ENCODE measurements around the gene EHBP1L1.

The EHBP1L1 gene

DNA sequence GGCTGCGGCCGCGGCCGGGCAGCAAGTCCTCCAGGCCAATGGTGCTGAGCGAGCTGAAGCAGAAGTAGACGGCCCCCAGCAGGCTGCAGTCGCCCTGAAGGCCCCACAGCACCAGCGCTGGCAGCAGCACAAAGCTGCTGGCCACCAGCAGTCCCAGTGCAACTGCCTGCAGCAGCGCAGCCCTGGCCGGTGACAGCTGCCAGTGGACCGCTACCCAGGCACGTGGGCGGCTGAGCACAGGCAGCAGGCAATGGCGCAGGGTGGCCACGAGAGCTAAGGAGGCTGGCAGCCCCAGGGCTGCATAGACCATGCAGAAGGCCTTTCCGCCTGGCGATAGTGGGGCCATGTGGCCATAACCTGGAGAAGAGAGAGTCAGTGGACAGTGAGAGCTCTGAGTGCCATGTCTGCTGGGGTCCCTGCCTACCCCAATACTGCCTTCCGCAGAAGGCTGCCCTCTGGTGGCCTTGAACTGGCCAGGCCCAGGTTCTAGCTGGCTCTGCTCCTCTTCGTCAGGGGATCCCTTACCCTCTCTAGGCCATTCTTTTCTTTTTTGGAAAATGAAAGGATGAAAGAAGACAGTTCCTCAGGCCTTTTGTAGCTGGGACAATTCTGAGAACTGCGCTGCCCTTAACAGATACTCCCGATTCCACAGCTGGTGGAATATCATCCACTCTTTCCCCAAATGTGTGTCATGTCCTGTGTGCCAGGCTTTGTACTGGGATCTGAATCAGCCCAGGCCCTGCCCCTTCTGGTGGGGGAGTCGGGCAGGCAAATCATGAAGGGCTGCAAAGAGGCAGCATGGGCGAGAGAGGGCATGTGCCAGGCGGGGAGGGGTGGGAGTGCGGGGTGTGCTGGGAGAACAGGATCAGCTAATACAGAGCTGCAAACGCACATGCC is 17.9 kb downstream of the EHBP1L1 start:
- DNase-seq (ENCODE audit: low spot score) = peak; percentile 72

GRCh38 chr11:65595131-65595530 is 19.3 kb downstream of the EHBP1L1 start:
- DNase-seq (ENCODE audit: low spot score) = no peak

DNA sequence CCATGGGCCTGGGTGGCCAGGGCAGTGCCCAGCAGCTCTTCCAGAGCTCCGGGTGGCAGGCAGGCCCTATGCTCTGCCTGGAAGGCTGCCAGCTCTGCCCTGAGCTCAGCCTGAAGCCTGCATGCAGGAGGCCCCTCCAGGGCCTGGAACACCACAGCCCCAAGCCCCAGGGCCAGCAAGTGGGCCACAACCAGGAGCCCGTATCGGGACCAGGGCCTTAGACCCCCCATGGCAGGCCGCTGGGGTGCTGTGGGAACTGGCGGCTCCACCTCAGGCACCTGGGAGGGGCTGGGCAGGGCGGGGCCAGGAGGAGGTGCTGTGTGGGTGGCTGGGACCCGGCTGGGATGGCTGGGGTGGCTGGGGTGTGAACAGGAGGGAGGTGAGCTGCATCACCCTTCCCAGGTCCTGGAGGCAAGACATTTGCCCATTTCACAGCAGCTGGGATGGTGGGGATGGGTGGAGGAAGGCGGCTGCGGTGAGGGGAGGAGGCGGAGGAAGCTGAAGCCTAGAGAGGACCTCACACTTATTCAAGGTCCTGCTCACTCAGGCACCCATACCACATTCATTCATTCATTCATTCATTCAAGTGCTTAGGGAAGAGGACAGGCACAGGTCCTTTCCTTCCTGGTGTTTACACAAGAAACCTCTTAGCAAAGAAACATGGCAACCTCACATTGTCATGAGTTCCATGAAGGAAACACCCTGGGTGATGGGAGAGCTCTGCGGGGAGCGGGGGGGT is 19.9 kb downstream of the EHBP1L1 start, which contains the start of gene KCNK7:
Gene KCNK7 (minus strand): TSS at position 258 of the 739 bp plus-strand sequence. CDS start 28 bp downstream, at position 230.
- no peak for DNase-seq (ENCODE audit: low spot score)

DNA sequence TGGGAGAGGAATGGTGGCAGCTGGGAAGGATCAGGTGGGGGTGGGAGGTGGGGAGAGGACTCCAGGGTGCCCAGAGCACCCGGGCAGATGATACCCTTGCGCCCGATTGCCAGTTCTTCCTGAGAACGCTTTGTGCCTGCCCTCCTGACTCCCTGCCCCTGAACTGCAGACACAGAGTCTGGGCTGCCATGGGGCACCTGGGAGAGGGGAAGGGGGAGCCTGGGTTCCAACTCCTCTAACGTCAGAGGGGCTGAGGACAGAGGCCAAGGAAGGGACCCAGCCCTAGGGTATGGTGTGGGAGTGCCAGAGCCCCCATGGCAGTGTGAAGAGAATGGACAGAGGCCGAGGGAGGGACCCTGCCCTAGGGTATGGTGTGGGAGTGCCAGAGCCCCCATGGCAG is 20.7 kb downstream of the EHBP1L1 start:
- DNase-seq (ENCODE audit: low spot score) = no peak

DNA sequence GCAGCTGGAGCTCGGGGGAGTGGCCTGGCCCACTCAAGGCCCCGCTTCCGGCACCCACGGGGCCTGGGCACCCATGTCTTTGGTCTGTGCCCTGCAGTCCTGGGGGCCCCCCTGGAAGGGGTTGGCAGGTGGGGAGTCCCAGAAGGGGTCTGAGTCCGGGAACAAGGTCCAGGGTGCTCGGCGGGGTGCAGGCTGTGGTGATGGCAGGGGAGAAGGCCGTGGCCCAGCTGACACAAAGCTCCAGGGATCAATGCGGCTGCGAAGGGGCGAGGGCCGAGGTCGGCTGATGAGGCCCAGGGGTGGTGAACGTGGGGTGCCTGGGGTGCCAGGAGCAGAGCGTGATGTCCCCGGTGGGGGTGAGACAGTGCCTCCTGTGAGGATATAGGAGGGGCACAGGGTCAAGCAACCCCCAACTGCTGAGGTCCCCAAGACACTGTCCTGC is 22.4 kb downstream of the EHBP1L1 start:
- no peak for DNase-seq (ENCODE audit: low spot score)

DNA sequence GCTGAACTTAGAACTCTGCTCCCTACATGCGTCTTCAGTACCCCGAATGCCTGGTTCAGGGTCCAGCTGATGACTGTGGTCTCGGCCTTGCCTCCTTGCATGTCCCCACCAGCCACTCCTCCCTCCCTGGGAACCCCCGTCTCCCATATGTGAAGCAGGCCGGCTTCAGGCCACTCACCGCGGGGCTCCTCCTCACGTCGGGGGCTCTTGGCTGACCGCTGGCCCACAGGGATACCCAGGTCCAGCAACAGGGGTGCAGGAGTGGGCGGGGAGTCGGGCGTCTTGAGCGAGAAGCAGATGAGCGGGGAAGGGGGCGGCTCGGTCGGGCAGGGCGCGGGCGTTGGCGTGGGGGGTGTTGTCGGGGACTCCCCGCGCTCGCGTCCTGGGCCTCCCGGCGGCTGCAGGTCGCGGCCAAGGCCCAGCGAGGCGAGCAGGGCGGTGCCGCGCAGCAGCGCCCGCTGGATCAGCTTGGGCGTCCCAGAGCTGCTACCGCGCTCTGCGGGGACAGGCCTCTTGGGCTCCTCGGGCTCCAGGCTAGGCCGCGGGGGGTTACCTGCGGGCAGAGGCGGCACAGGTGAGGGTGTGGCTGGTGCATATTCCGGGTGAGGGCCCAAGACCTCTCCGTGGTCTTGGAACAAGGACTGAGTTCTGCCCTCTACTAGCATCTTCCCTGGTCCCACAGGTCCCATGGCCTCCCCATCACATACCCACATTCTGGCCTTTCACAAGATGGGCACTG is 23.5 kb downstream of the EHBP1L1 start:
- no peak for DNase-seq (ENCODE audit: low spot score)

GRCh38 chr11:65599955-65600246 is 24.0 kb downstream of the EHBP1L1 start:
- DNase-seq (ENCODE audit: low spot score) = no peak

- DNase-seq (ENCODE audit: low spot score) = no peak
These were observed 28.4 kb downstream of the EHBP1L1 start for GRCh38 chr11:65604258-65604657.

DNA sequence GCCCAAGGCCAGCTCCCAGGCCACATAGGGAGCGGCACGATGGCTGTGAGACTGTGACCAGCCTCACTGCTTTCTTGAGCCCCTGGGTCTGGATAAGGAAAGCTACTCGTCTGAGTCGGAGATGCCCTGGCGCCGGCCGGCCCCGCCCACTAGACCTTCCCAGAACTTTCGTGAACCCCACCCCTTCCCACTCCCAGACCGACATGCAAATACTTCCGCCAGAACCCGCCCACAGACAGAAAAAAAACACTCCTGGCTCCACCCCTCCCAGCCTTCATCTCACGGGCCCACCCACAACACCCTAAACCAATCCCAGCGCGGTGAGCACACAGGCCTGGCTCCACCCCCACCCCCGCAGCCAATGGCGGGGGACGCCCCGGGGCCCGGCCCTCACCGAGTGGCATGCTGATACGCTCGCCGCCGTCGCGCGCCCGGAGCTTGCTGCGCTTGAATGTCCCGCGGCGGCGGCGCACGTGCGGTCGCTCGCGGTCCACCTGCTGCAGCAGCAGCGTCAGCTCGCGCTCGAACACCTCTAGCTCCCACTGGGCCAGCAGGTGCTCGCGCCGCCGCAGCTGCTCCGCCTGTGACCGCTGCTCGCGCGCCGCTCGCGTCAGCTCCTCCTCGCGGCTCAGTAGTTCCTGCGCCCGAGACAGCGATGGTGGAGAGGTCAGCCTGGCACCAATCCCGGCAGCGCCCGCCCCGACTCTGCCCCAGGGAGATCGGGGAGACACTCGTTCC is 31.2 kb downstream of the EHBP1L1 start:
- DNase-seq (ENCODE audit: low spot score) = peak; percentile 99

GRCh38 chr11:65607614-65608426 is 32.0 kb downstream of the EHBP1L1 start:
- DNase-seq (ENCODE audit: low spot score) = no peak

- DNase-seq (ENCODE audit: low spot score) = no peak
These were observed 33.4 kb downstream of the EHBP1L1 start for GRCh38 chr11:65609229-65609628.

- no peak for DNase-seq (ENCODE audit: low spot score)
These were observed 33.8 kb downstream of the EHBP1L1 start for GRCh38 chr11:65609665-65610064.

DNA sequence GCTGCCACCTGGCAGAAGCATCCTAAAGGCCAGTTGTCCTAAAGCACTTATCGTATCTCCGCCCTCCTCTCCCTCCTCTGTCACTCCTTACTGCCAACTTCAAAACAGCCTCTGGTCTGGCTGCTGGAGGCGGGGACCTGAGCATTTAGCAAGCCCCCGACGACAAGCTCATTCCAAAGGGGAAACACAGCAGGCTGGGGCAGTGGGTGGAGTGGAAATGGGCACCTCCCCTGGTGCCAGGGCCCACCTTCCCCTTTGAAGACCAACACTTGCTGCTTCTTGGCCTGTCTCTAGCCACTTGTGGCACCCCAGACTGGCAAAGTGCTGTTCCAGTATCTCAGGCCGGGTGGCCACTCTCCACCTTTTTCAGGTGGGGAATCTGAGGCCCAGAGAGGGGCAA is 34.6 kb downstream of the EHBP1L1 start:
- no peak for DNase-seq (ENCODE audit: low spot score)

DNA sequence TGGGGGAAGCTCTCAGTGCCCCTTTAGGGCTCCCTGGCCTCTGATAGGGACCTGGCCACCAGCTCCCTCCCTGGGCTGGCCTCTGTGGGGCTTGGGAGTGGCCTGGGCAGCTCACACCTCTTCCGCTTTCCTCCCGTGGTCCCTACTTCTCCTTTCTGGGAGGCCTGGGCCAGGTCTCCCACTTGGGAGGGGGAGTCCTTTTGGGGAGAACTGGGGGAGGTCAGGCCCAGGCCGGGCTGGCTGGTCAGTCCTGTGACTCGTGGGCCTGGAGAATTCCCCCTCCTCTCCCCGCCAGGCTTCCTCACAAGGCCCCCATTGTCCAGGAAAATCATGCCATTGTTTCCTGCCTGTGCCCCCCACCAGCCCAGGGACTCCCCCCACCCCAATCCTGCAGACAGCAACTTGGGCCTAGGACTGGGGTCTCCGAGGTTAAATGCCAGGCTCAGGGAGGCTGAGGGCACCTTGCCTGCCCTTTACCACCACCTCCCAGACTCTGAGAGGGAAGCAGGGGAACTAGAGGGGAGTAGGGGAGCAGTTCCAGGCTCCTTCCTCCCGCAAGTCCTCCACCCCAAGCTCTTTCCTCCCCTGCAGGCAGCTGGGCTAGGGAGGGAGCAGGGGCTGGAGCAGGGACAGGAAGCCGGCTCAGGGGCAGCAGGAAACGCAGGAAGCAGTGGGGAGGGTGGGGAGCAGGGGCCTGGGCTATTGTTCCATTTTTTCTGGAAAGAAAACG is 35.3 kb downstream of the EHBP1L1 start:
- DNase-seq (ENCODE audit: low spot score) = no peak

DNA sequence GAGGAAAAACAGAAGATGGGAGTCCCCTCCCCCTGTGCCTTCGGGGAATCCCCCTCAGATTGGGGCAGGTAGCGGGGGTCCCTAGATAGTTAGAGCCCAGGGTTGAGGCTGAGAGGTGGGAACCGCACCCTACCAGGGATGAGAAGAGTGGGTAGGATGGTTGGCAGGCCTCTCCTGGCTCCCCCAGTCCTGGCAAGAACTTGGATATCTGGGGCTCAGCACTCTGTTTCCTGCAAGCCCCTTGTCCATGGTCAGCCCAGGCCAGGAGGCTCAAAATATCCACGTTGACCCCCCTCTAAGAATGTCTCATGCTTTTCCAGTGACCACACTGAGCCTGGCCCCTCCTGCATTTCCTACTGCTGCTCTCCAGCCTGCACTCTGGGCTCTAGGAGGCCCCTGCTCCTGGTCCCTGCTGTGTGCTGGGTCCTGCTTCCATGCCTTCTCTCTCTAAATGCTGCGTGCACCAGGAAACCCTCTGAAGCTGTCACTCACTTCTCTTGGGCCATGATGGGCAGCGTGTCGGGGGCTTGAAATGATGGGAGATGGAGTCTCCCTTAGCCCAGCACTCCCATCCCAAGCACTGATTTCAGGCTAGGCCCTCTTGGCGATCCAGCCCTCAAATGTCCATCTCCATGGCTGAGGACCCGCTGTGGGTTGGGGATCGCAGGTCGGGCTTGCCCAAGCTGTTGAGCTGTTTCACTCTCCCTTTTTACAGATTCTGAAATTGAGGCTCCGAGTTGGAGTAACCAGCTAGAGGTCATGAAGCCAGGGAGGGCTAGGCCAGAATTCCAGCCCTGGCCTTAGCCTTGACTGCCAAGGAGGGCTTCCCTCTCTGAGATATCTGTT is 36.1 kb downstream of the EHBP1L1 start:
- no peak for DNase-seq (ENCODE audit: low spot score)

DNA sequence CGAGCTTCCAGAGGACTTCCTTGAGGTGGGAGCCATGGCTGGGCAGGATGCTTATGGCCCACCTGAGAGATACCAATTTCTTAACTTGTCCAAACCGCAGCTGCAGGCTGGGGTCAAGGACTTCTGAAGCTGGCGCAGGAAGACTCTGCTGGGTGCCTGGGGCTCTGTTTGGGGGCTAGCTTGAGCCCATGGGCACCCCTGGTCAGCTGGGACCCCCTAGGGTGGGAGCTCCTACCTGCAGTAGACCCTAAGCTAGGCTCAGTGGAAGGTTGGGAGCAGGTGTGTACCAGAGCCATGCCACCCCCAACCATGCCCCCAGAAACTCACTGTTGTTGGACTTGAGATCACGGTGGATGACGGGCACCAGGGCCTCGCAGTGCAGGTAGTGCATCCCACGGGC is 36.8 kb downstream of the EHBP1L1 start:
- no peak for DNase-seq (ENCODE audit: low spot score)

DNA sequence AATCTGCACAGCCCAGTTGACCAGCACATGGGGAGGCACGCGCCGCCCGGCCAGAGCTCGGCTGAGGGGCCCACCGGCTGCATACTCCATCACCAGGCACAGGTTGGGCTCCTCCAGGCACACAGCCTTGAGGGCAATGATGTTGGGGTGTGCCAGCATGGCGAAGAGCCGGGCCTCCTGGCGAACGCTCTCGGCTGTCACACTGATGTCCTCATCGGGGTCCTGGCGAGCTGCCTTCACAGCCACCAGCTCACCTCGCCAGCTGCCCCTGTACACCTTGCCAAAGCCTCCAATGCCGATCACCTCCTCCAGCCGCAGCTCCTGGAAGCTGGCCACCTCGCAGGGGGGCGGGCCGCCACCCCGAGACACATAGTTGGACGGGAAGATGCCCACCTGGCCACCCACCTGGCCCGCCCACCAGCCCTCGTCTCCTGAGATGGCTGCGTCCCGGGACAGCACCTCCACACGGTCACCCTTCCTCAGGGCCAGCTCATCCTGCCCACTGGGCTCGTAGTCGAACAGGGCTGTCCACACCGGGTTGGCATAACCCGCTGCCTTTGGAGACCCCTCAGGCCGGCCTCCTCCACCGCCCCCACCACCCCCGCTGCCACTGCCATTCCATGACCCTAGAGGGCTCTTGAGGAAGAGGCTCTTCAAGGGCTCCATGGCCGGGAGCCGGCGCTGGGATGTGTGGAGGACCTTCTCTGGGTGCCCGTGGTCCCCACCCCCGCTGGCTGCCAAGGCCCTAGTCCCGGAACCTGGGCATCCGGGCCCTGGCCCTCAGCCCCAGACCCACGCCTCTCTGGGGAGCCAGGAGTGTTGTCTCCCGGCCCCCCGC is 37.5 kb downstream of the EHBP1L1 start:
- DNase-seq (ENCODE audit: low spot score) = no peak

Data from SK-N-DZ (cell line).